Fibroblast of lung (primary cell): ENCODE results near the gene CAPN14.

Source experiments
- EZH2 ChIP-seq: IDR thresholded peaks from 2 replicates; pipeline ENCODE4 v1.5.1; 2012; ENCODE audit warnings: low read length, control low read depth, mild to moderate bottlenecking; ENCODE audit errors: missing control alignments
- TF ChIP-seq, protein P1 (sequence below), 2 donors: IDR thresholded peaks in 1 of 2; conservative IDR thresholded peaks in 1 of 2; 1 replicate in 1 of 2; 2 replicates in 1 of 2; pipeline ENCODE4 v1.5.1; 2011 to 2012; ENCODE audit warnings: low read length in 2 of 2, control low read depth in 1 of 2, inconsistent platforms in 1 of 2, low read depth in 1 of 2, mild to moderate bottlenecking in 1 of 2

DNA sequence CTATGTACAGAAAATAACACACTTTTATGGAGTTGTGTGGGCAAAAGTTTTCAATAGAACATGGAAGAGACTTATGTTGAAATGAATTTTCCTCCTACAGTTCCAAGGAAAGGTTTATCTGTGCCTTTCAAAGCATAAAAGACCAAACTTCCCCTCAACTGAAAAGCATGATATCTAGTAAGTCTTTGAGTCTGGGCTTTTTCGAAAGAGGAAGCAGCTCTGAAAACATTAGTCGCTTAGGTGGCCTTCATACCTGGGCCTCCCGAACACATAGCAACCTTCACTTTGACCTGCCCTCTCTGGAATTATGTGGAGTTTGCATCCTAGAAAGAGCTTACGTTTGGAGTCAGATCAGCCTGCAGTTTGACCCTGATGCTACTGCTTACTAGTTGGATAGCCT lies 4.8 kb upstream of the CAPN14 start:
- TF ChIP-seq, protein P1, sequence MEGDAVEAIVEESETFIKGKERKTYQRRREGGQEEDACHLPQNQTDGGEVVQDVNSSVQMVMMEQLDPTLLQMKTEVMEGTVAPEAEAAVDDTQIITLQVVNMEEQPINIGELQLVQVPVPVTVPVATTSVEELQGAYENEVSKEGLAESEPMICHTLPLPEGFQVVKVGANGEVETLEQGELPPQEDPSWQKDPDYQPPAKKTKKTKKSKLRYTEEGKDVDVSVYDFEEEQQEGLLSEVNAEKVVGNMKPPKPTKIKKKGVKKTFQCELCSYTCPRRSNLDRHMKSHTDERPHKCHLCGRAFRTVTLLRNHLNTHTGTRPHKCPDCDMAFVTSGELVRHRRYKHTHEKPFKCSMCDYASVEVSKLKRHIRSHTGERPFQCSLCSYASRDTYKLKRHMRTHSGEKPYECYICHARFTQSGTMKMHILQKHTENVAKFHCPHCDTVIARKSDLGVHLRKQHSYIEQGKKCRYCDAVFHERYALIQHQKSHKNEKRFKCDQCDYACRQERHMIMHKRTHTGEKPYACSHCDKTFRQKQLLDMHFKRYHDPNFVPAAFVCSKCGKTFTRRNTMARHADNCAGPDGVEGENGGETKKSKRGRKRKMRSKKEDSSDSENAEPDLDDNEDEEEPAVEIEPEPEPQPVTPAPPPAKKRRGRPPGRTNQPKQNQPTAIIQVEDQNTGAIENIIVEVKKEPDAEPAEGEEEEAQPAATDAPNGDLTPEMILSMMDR (conservative IDR thresholded peaks at IDR 0.05 in 1 of 2, IDR thresholded peaks at IDR 0.05 in 1 of 2; ENCODE audit: low read depth in 1 of 2, low read length in 2 of 2): no peak
- no peak for TF ChIP-seq EZH2
